Tibial artery (tissue), 4 donors: ENCODE measurements around the gene INTS7.
"Not testable (repeated sequence)": the region's sequence is repeated elsewhere in the genome, so short reads cannot be mapped to it uniquely, and the experiment has no call there.

Experiments used
- DNase-seq, 2 donors: peaks; one replicate each; pipeline ENCODE4 v3.0.0-alpha.2; 2019
- H3K27ac ChIP-seq, 2 donors: fragments of 200-600 bp; sonication (generic) in 1 of 2; 1 replicate in 1 of 2; 2 replicates in 1 of 2; pipeline ENCODE4 v1.5.1; 2018 to 2019; ENCODE audit warnings: mild to moderate bottlenecking in 1 of 2
- H3K27me3 ChIP-seq, 2 donors: fragments of 200-600 bp; sonication (generic) in 1 of 2; one replicate each; pipeline versions ENCODE4 v1.5.1 to v1.6.0; 2016 to 2019
- H3K36me3 ChIP-seq, 3 donors: fragments of 200-600 bp; sonication (generic) in 2 of 3; one replicate each; pipeline ENCODE4 v1.5.1; 2016 to 2019; ENCODE audit warnings: mild to moderate bottlenecking in 2 of 3
- H3K4me1 ChIP-seq, 4 donors: fragments of 200-600 bp; sonication (generic) in 2 of 4; 1 replicate in 3 of 4; 2 replicates in 1 of 4; pipeline ENCODE4 v1.5.1; 2016 to 2019
- H3K4me3 ChIP-seq, 2 donors: fragments of 200-600 bp; sonication (generic) in 1 of 2; 1 replicate in 1 of 2; 2 replicates in 1 of 2; pipeline ENCODE4 v1.5.1; 2018 to 2019; ENCODE audit warnings: mild to moderate bottlenecking in 2 of 2
- H3K9me3 ChIP-seq, 3 donors: fragments of 200-600 bp; sonication (generic) in 1 of 3; one replicate each; pipeline ENCODE4 v1.5.1; 2016 to 2019
- intact Hi-C: fragments of 100-400 bp; cut with DNase I; formaldehyde crosslinking; loops from one replicate; pipeline ENCODE4 v1.15.0; 2023; ENCODE audit warnings: low total_unique reads
- TF ChIP-seq, protein P1 (sequence below), 2 experiments: fragments of 200-600 bp in 1 of 2; fragments of 450-650 bp in 1 of 2; IDR thresholded peaks; one replicate each; pipeline ENCODE4 v1.5.1; 2017 to 2019; ENCODE audit warnings: antibody characterized with exemption in 2 of 2, mild to moderate bottlenecking in 1 of 2, moderate library complexity in 1 of 2

The INTS7 gene

DNA sequence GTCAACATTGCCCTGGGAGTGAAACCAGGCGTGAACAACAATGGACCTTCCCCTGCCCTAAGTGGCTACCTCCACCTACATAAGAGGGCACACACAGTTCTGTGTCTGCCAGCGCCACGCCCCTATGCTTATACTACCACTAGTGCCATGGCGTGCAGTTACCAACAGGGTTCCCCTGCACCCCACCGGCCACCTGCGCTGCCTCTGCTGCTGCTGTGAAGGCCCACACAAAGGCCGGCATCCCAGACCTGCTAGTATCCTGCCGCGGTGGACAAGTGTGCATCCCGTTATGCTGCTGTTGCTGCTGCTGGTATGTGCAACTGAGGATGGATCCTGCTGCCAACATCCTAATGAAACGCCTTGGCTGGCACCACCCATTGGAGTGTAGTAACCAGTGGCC, 75.7 kb downstream of the INTS7 start:
- no peak overlapping the region for H3K4me3 ChIP-seq
- no peaks in the 10 kb centered on the region for H3K9me3 ChIP-seq
- TF ChIP-seq, protein P1, sequence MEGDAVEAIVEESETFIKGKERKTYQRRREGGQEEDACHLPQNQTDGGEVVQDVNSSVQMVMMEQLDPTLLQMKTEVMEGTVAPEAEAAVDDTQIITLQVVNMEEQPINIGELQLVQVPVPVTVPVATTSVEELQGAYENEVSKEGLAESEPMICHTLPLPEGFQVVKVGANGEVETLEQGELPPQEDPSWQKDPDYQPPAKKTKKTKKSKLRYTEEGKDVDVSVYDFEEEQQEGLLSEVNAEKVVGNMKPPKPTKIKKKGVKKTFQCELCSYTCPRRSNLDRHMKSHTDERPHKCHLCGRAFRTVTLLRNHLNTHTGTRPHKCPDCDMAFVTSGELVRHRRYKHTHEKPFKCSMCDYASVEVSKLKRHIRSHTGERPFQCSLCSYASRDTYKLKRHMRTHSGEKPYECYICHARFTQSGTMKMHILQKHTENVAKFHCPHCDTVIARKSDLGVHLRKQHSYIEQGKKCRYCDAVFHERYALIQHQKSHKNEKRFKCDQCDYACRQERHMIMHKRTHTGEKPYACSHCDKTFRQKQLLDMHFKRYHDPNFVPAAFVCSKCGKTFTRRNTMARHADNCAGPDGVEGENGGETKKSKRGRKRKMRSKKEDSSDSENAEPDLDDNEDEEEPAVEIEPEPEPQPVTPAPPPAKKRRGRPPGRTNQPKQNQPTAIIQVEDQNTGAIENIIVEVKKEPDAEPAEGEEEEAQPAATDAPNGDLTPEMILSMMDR (IDR thresholded peaks at IDR 0.05), result no peak
- DNase-seq, result no peak
- no peaks in the 10 kb centered on the region for H3K27me3 ChIP-seq
- peaks cover 10 to 19% (median 14%) of the 10 kb centered on the region in 3 donors for H3K36me3 ChIP-seq
- H3K4me1 ChIP-seq, result no peaks in the 10 kb centered on the region
- intact Hi-C loops, result no loop called here
- no peak overlapping the region for H3K27ac ChIP-seq

DNA sequence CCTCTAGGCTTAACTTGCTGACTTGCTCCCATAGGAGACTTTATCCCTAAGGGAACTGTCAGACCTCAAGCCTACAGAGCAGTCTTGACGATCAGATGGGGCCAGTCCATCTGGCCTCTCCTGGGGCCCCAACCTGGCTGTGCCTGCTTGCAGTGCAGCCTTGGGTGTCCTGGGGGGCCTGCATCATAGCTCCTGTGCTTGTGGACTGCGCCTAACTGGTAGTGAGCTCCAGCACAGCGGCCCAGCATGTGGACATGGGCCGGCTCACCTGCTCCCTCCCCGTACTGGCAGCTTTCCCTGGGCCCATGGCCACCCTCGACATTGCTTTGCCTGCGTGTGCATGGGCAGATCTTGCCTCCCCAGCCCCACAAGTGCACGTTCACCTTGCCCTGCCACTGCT, 76.1 kb downstream of the INTS7 start:
- intact Hi-C loops, result no loop called here
- Histone ChIP-seq H3K27ac (no peak overlapping the region), H3K4me1 (no peaks in the 10 kb centered on the region), H3K9me3 (no peaks in the 10 kb centered on the region), H3K4me3 (no peak overlapping the region), H3K36me3 (peaks cover 10 to 19% (median 14%) of the 10 kb centered on the region in 3 donors), H3K27me3 (no peaks in the 10 kb centered on the region)
- TF ChIP-seq, protein P1 (IDR thresholded peaks at IDR 0.05), result no peak
- no peak for DNase-seq

DNA sequence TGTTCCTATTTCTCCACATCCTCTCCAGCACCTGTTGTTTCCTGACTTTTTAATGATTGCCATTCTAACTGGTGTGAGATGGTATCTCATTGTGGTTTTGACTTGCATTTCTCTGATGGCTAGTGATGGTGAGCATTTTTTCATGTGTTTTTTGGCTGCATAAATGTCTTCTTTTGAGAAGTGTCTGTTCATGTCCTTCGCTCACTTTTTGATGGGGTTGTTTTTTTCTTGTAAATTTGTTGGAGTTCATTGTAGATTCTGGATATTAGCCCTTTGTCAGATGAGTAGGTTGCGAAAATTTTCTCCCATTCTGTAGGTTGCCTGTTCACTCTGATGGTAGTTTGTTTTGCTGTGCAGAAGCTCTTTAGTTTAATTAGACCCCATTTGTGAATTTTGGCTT, 81.3 kb downstream of the INTS7 start:
- H3K27ac ChIP-seq, intact Hi-C loops, DNase-seq, H3K27me3 ChIP-seq, H3K4me1 ChIP-seq, H3K9me3 ChIP-seq, H3K4me3 ChIP-seq: not testable (repeated sequence)
- peaks cover 10 to 16% (median 13%) of the 10 kb centered on the region in 3 donors for H3K36me3 ChIP-seq

DNA sequence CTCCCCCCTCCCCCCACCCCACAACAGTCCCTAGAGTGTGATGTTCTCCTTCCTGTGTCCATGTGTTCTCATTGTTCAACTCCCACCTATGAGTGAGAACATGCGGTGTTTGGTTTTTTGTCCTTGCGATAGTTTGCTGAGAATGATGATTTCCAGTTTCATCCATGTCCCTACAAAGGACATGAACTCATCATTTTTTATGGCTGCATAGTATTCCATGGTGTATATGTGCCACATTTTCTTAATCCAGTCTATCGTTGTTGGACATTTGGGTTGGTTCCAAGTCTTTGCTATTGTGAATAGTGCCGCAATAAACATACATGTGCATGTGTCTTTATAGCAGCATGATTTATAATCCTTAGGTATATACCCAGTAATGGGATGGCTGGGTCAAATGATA, 81.8 kb downstream of the INTS7 start:
- H3K27ac ChIP-seq, DNase-seq, intact Hi-C loops, H3K4me3 ChIP-seq, H3K4me1 ChIP-seq, H3K9me3 ChIP-seq, H3K27me3 ChIP-seq: not testable (repeated sequence)
- peaks cover 12 to 15% (median 13%) of the 10 kb centered on the region in 3 donors for H3K36me3 ChIP-seq

DNA sequence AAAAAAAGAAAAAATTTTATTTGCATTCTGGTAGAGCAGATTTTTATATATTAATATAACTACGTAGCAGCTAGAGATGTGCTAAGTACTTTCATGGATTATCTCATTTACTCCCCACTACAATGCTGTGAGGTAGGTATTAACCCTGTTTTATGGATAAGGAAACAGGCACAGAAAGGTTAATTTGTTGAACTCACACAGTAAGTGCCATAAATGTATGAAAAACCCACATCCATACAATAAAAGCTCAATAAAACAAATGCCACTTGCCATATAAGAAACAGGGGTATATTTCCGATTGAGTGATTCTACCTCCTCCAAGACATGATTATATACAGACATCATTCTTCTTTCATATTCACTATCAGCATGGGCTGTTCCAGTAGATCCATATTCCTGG, 83.1 kb downstream of the INTS7 start:
- Histone ChIP-seq H3K36me3 (peaks cover 13 to 14% (median 14%) of the 10 kb centered on the region in 3 donors), H3K27ac (no peak overlapping the region)
- no peak for DNase-seq

DNA sequence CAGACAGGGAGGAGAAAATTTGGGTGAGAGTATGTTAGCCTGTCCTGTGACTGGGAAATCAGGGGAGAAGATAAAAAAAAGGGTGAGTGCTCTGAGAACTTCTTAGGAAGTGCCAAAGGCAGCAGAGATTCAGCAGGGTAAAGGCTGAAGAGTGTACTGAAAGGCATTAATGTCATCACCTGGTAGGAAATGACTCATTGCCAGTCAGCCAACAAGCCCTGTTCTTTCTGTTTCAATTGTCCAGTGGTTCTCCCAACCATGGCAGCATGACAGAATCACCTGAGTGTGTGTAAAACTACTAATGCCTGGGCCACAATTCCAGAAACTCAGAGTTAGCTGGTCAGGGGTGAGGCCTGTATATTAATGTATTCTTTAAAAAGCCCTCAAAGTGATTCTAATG, 83.5 kb downstream of the INTS7 start:
- H3K27me3 ChIP-seq, result no peaks in the 10 kb centered on the region
- H3K36me3 ChIP-seq, result peaks cover 11 to 14% (median 13%) of the 10 kb centered on the region in 3 donors
- DNase-seq, result no peak
- no peaks in the 10 kb centered on the region for H3K9me3 ChIP-seq
- H3K4me3 ChIP-seq, result no peak overlapping the region
- H3K27ac ChIP-seq, result no peak overlapping the region
- intact Hi-C loops, result no loop called here
- H3K4me1 ChIP-seq, result no peaks in the 10 kb centered on the region
- TF ChIP-seq, protein P1 (IDR thresholded peaks at IDR 0.05), result no peak

More for the DNA sequence above, 83.1 kb downstream of the INTS7 start:
- intact Hi-C loops, result no loop called here
- TF ChIP-seq, protein P1 (IDR thresholded peaks at IDR 0.05), result no peak
- H3K4me1 ChIP-seq, result no peaks in the 10 kb centered on the region
- H3K9me3 ChIP-seq, result no peaks in the 10 kb centered on the region
- H3K27me3 ChIP-seq, result no peaks in the 10 kb centered on the region
- no peak overlapping the region for H3K4me3 ChIP-seq

DNA sequence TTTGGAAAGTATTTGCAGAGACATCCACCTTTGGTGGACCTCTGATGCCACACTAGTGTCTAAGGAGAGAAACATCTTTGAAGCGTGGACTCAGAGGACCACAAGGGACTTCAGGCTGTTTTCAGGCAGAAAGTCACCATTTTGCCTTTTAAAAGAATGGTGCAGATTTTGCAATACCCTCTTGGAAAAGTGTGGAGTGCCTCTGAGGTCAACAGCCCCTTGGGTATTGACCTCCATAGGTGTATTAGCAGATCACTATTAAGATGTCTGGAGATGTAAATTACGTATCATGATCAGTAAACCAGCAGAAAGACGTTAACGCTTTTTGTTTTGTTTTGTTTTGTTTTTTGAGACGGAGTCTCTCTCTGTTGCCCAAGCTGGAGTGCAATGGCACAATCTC, 87.0 kb downstream of the INTS7 start:
- H3K27ac ChIP-seq, result no peak overlapping the region
- intact Hi-C loops, result no loop called here

More for the DNA sequence above, 87.0 kb downstream of the INTS7 start:
- peaks cover 11 to 18% (median 16%) of the 10 kb centered on the region in 3 donors for H3K36me3 ChIP-seq
- TF ChIP-seq, protein P1 (IDR thresholded peaks at IDR 0.05), result no peak
- H3K27me3 ChIP-seq, result no peaks in the 10 kb centered on the region
- no peak for DNase-seq
- H3K4me3 ChIP-seq, result no peak overlapping the region
- no peaks in the 10 kb centered on the region for H3K9me3 ChIP-seq
- H3K4me1 ChIP-seq, result no peaks in the 10 kb centered on the region
